IgD-negative memory B cell (primary cell): ENCODE results near the gene CCDC124. TPM values are rescaled to one million over a fixed set of nuclear protein-coding genes. Genes with fewer than 3 reads are reported as not detected.
A peak's percentile ranks its signal among the peaks of the same experiment; 100 is the strongest.
"Not testable (repeated sequence)": the region's sequence is repeated elsewhere in the genome, so short reads cannot be mapped to it uniquely, and the experiment has no call there.

ENCODE experiments used
- H3K27ac Mint-ChIP-seq, 3 donors: one replicate each; pipeline ENCODE4 v1.8.0; 2020 to 2022; ENCODE audit warnings: mild to moderate bottlenecking in 3 of 3, mixed read lengths in 3 of 3, moderate library complexity in 1 of 3
- H3K27me3 Mint-ChIP-seq: one replicate; pipeline ENCODE4 v1.8.0; 2021; ENCODE audit warnings: mixed read lengths
- H3K36me3 Mint-ChIP-seq: one replicate; pipeline ENCODE4 v1.8.0; 2020; ENCODE audit warnings: mild to moderate bottlenecking, mixed read lengths
- H3K4me1 Mint-ChIP-seq, 3 donors: one replicate each; pipeline ENCODE4 v1.8.0; 2020 to 2022; ENCODE audit warnings: mixed read lengths in 3 of 3, mild to moderate bottlenecking in 1 of 3
- H3K4me3 Mint-ChIP-seq, 4 donors: one replicate each; pipeline ENCODE4 v1.8.0; 2020 to 2022; ENCODE audit warnings: mild to moderate bottlenecking in 4 of 4, mixed read lengths in 4 of 4, moderate library complexity in 3 of 4
- H3K9me3 Mint-ChIP-seq, 3 donors: one replicate each; pipeline ENCODE4 v1.8.0; 2020 to 2021; ENCODE audit warnings: mixed read lengths in 3 of 3, mild to moderate bottlenecking in 1 of 3
- polyA plus RNA-seq: library from polyadenylated mRNA; unstranded; fragments of 300-500 nt; fragmentation: Illumina TruSeq; gene quantifications from one replicate; pipeline ENCODE4 v1.2.3, GENCODE V29; 2021

CCDC124 gene
- polyA plus RNA-seq, 1 donor from 2014 or later, result 63.7 TPM

GRCh38 chr19:17919122-17919521, 13.7 kb upstream of the CCDC124 start:
- H3K36me3 Mint-ChIP-seq, H3K4me1 Mint-ChIP-seq, H3K9me3 Mint-ChIP-seq, H3K27ac Mint-ChIP-seq, H3K4me3 Mint-ChIP-seq, H3K27me3 Mint-ChIP-seq: not testable (repeated sequence)

GRCh38 chr19:17920527-17920926, 12.3 kb upstream of the CCDC124 start:
- peaks cover 0 to 4% (median 0%) of the 10 kb centered on the region in 3 donors for H3K9me3 Mint-ChIP-seq
- H3K36me3 Mint-ChIP-seq, result peaks cover 3% of the 10 kb centered on the region
- peaks cover 6% of the 10 kb centered on the region for H3K27me3 Mint-ChIP-seq
- H3K27ac Mint-ChIP-seq, result no peak overlapping the region
- no peak overlapping the region for H3K4me3 Mint-ChIP-seq
- peaks cover 0 to 2% (median 0%) of the 10 kb centered on the region in 3 donors for H3K4me1 Mint-ChIP-seq

GRCh38 chr19:17922138-17922537, 10.7 kb upstream of the CCDC124 start:
- peaks cover 0 to 4% (median 1%) of the 10 kb centered on the region in 3 donors for H3K9me3 Mint-ChIP-seq
- H3K27ac Mint-ChIP-seq, result no peak overlapping the region
- no peak overlapping the region for H3K4me3 Mint-ChIP-seq
- peaks cover 7% of the 10 kb centered on the region for H3K27me3 Mint-ChIP-seq
- peaks cover 0 to 2% (median 0%) of the 10 kb centered on the region in 3 donors for H3K4me1 Mint-ChIP-seq
- H3K36me3 Mint-ChIP-seq, result peaks cover 3% of the 10 kb centered on the region

GRCh38 chr19:17926044-17926443, 6.8 kb upstream of the CCDC124 start:
- Mint-ChIP-seq H3K36me3 (no peaks in the 10 kb centered on the region), H3K27ac (no peak overlapping the region)

GRCh38 chr19:17929056-17929455, 3.8 kb upstream of the CCDC124 start:
- H3K27me3 Mint-ChIP-seq, result peaks cover 10% of the 10 kb centered on the region
- no peak overlapping the region for H3K4me3 Mint-ChIP-seq
- peak overlapping the region in 1 of 3 donors; percentile 52 for H3K27ac Mint-ChIP-seq
- peaks cover 0 to 1% (median 0%) of the 10 kb centered on the region in 3 donors for H3K9me3 Mint-ChIP-seq
- no peaks in the 10 kb centered on the region for H3K36me3 Mint-ChIP-seq
- H3K4me1 Mint-ChIP-seq, result peaks cover 11 to 15% (median 14%) of the 10 kb centered on the region in 3 donors

More at GRCh38 chr19:17926044-17926443, 6.8 kb upstream of the CCDC124 start:
- peaks cover 0 to 3% (median 2%) of the 10 kb centered on the region in 3 donors for H3K4me1 Mint-ChIP-seq
- H3K9me3 Mint-ChIP-seq, result peaks cover 0 to 1% (median 0%) of the 10 kb centered on the region in 3 donors
- no peak overlapping the region for H3K4me3 Mint-ChIP-seq
- H3K27me3 Mint-ChIP-seq, result peaks cover 7% of the 10 kb centered on the region

GRCh38 chr19:17931532-17932191, 1.2 kb upstream of the CCDC124 start:
- Mint-ChIP-seq H3K27me3 (peaks cover 9% of the 10 kb centered on the region), H3K4me3 (peak overlapping the region in 2 of 4 donors; percentile 46 to 65), H3K27ac (peak overlapping the region in 1 of 3 donors; percentile 41), H3K36me3 (no peaks in the 10 kb centered on the region), H3K4me1 (peaks cover 11 to 16% (median 15%) of the 10 kb centered on the region in 3 donors), H3K9me3 (peaks cover 0 to 1% (median 0%) of the 10 kb centered on the region in 3 donors)

- no peaks in the 10 kb centered on the region for H3K9me3 Mint-ChIP-seq
- H3K27ac Mint-ChIP-seq, result peak overlapping the region; percentile 31 to 98 (median 94)
- H3K4me3 Mint-ChIP-seq, result peak overlapping the region; percentile 88 to 98 (median 92)
- H3K27me3 Mint-ChIP-seq, result peaks cover 5% of the 10 kb centered on the region
- H3K36me3 Mint-ChIP-seq, result no peaks in the 10 kb centered on the region
- H3K4me1 Mint-ChIP-seq, result peaks cover 11 to 16% (median 15%) of the 10 kb centered on the region in 3 donors
Measured at GRCh38 chr19:17933414-17934129, 757 bp downstream of the CCDC124 start.

- Mint-ChIP-seq H3K4me3 (no peak overlapping the region), H3K36me3 (peaks cover 2% of the 10 kb centered on the region), H3K9me3 (no peaks in the 10 kb centered on the region), H3K27ac (no peak overlapping the region), H3K4me1 (peaks cover 11 to 15% (median 13%) of the 10 kb centered on the region in 3 donors), H3K27me3 (peaks cover 3% of the 10 kb centered on the region)
Measured at GRCh38 chr19:17936379-17936778, 3.6 kb downstream of the CCDC124 start.

GRCh38 chr19:17937371-17937900, 4.6 kb downstream of the CCDC124 start:
- Mint-ChIP-seq H3K27me3 (no peaks in the 10 kb centered on the region), H3K4me3 (no peak overlapping the region), H3K4me1 (peaks cover 9 to 12% (median 9%) of the 10 kb centered on the region in 3 donors), H3K36me3 (peaks cover 3% of the 10 kb centered on the region), H3K27ac (no peak overlapping the region), H3K9me3 (no peaks in the 10 kb centered on the region)

GRCh38 chr19:17938092-17938845, 5.5 kb downstream of the CCDC124 start:
- Mint-ChIP-seq H3K4me3 (peak overlapping the region in 1 of 4 donors; percentile 67), H3K36me3 (peaks cover 4% of the 10 kb centered on the region), H3K9me3 (no peaks in the 10 kb centered on the region), H3K4me1 (peaks cover 6 to 9% (median 7%) of the 10 kb centered on the region in 3 donors), H3K27me3 (no peaks in the 10 kb centered on the region), H3K27ac (peak overlapping the region in 1 of 3 donors; percentile 69)

GRCh38 chr19:17942181-17942580, 9.4 kb downstream of the CCDC124 start:
- Mint-ChIP-seq H3K9me3 (no peaks in the 10 kb centered on the region), H3K27me3 (no peaks in the 10 kb centered on the region), H3K4me1 (peaks cover 8 to 11% (median 8%) of the 10 kb centered on the region in 3 donors), H3K4me3 (peak overlapping the region in 1 of 4 donors; percentile 79), H3K36me3 (peaks cover 4% of the 10 kb centered on the region), H3K27ac (peak overlapping the region in 1 of 3 donors; percentile 48)

GRCh38 chr19:17942582-17943273, 9.9 kb downstream of the CCDC124 start:
- Mint-ChIP-seq H3K27me3 (no peaks in the 10 kb centered on the region), H3K36me3 (peaks cover 4% of the 10 kb centered on the region), H3K27ac (peak overlapping the region in 1 of 3 donors; percentile 48), H3K4me3 (peak overlapping the region in 1 of 4 donors; percentile 79), H3K9me3 (no peaks in the 10 kb centered on the region), H3K4me1 (peaks cover 10 to 14% (median 13%) of the 10 kb centered on the region in 3 donors)

GRCh38 chr19:17943274-17944221, 10.7 kb downstream of the CCDC124 start:
- H3K9me3 Mint-ChIP-seq, result no peaks in the 10 kb centered on the region
- peak overlapping the region in 1 of 4 donors; percentile 69 for H3K4me3 Mint-ChIP-seq
- peaks cover 10 to 14% (median 13%) of the 10 kb centered on the region in 3 donors for H3K4me1 Mint-ChIP-seq
- H3K27ac Mint-ChIP-seq, result peak overlapping the region in 2 of 3 donors; percentile 87 to 99
- H3K36me3 Mint-ChIP-seq, result peaks cover 4% of the 10 kb centered on the region
- H3K27me3 Mint-ChIP-seq, result no peaks in the 10 kb centered on the region
